Astrocyte (in vitro differentiated cells and primary cell): Measurements from ENCODE around the gene SPN.

Source experiments
- CTCF ChIP-seq: IDR thresholded peaks from 2 replicates; pipeline ENCODE4 v1.5.1; 2011; ENCODE audit warnings: low read depth, mild to moderate bottlenecking, inconsistent platforms, low read length, moderate library complexity; ENCODE audit not compliant: insufficient read depth
- EZH2 ChIP-seq: IDR thresholded peaks from 2 replicates; pipeline ENCODE4 v1.6.1; 2012; ENCODE audit warnings: mild to moderate bottlenecking, low read length, inconsistent platforms; ENCODE audit not compliant: insufficient read depth

GRCh38 chr16:29719063-29719462 lies 56.0 kb downstream of the SPN start:
- TF ChIP-seq CTCF (no peak), EZH2 (no peak)
